Measurements from ENCODE around the gene CSNK2B.

- TF ChIP-seq, protein P1, sequence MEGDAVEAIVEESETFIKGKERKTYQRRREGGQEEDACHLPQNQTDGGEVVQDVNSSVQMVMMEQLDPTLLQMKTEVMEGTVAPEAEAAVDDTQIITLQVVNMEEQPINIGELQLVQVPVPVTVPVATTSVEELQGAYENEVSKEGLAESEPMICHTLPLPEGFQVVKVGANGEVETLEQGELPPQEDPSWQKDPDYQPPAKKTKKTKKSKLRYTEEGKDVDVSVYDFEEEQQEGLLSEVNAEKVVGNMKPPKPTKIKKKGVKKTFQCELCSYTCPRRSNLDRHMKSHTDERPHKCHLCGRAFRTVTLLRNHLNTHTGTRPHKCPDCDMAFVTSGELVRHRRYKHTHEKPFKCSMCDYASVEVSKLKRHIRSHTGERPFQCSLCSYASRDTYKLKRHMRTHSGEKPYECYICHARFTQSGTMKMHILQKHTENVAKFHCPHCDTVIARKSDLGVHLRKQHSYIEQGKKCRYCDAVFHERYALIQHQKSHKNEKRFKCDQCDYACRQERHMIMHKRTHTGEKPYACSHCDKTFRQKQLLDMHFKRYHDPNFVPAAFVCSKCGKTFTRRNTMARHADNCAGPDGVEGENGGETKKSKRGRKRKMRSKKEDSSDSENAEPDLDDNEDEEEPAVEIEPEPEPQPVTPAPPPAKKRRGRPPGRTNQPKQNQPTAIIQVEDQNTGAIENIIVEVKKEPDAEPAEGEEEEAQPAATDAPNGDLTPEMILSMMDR (IDR thresholded peaks at IDR 0.05), result no peak
- TF ChIP-seq EZH2 (IDR thresholded peaks at IDR 0.05) (no peak), EZH2phosphoT487 (IDR thresholded peaks at IDR 0.05) (no peak)
Observed at GRCh38 chr6:31619805-31620585, 45.9 kb upstream of the CSNK2B start.
